ENCODE results near the gene GIN1. TPM values are rescaled to one million over a fixed set of nuclear protein-coding genes. Genes with fewer than 3 reads are reported as not detected.
"Not testable (repeated sequence)": the region's sequence is repeated elsewhere in the genome, so short reads cannot be mapped to it uniquely, and the experiment has no call there.

The GIN1 gene
- total RNA-seq, 1 donor from 2014 or later = 11.9 TPM

GRCh38 chr5:103109277-103109676 is 10.7 kb downstream of the GIN1 start:
- DNase-seq (ENCODE audit: low spot score) = no peak

GRCh38 chr5:103108086-103108485 is 11.9 kb downstream of the GIN1 start:
- no peak for DNase-seq (ENCODE audit: low spot score)

DNA sequence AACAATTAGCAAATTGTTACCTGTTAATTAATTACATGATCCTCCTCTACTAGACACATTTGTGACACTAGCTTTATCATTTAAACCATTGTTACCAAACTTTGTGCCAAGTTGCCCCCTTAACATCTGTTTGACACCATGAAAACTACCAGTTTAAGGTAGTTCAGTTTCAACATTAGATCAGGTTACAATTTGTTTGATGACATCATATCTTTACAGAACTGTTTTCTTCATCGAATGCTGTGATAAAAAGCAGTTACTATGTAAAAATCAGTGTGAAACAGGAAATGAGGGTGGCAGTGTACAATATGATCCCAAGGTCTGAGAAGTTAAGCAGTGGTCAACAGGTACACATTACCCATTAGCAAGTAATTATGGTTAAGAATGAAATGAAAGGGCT is 17.7 kb downstream of the GIN1 start:
- no peak for DNase-seq (ENCODE audit: low spot score)

GRCh38 chr5:103101079-103101750 is 18.7 kb downstream of the GIN1 start:
- no peak for DNase-seq (ENCODE audit: low spot score)

DNA sequence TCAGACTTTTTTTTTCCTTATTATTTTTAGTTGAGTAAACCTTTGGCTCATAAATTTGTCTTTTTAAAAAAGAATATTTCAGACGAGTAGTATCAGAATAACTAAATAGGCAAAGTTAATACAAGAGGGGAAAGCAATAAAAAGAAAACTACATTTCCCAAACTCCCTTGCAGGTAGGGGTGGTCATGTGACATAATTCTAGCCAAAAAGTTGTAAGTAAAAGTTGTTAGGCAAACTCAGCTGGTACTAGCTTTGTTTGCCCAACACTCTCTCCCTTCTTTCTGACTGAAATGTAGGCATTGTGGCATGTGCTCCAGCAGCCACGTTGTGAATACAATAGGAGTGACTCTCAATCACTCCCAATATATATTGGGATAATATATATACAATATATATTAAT is 20.9 kb downstream of the GIN1 start:
- no peak for DNase-seq (ENCODE audit: low spot score)

- no peak for DNase-seq (ENCODE audit: low spot score)
Observed at GRCh38 chr5:103094737-103095136, 25.2 kb downstream of the GIN1 start.

GRCh38 chr5:103093727-103094126 is 26.2 kb downstream of the GIN1 start:
- no peak for DNase-seq (ENCODE audit: low spot score)

GRCh38 chr5:103092676-103093075 is 27.3 kb downstream of the GIN1 start:
- DNase-seq (ENCODE audit: low spot score) = no peak

- DNase-seq (ENCODE audit: low spot score) = no peak
Observed at GRCh38 chr5:103090791-103091190, 29.1 kb downstream of the GIN1 start.

- DNase-seq (ENCODE audit: low spot score) = no peak
Observed at GRCh38 chr5:103089272-103089671, 30.7 kb downstream of the GIN1 start.

DNA sequence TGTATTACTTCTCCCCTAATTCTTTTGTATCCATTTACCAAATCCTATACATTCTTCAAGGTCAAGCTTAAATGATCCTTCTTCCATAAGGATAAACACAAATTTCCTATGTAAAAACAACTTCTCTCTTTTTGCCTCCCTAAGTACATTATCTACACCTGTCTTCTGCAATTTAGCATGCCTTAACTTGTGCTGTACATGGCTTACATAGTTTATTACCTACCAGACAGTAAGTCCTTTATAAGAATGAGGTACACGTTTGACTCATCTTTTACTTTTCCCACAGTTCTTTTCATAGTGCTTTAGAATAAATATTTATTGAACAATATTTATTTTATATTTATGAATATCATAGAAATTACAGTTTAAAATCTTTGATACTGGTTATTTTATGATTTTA is 33.4 kb downstream of the GIN1 start:
- no peak for DNase-seq (ENCODE audit: low spot score)

DNA sequence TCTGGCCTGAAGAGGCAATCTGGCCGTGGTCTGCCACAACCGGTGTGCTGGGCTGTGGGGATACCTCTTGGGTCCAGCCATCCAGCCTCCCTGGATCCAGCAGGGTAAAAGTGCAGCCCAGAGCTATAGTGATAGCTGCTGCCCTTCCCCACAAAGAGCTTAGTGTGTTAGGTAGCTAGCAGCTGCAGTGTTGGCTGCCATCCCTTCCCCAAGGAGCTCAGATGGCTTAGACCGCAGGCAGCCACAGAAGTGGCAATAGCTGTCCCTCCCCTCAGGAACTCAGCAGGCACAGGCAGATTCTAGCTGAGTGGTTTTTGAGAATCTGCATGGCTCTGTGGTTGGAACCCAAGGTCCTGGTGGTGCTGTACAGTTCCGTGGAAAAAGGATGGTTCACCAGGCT is 40.1 kb downstream of the GIN1 start:
- DNase-seq (ENCODE audit: low spot score) = no peak

DNA sequence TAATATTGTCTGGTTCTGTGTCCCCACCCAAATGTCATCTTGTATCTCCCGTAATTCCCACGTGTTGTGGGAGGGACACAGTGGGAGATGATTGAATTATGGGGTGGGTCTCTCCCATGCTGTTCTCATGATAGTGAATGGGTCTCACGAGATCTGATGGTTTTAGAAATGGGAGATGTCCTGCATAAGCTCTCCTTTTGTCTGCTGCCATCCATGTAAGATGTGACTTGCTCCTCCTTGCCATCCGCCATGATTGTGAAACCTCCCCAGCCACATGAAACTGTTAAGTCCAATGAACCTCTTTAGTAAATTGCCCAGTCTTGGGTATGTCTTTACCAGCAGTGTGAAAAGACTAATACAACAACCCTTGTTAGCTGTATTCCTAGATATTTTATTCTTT is 44.5 kb downstream of the GIN1 start:
- DNase-seq (ENCODE audit: low spot score) = no peak

DNA sequence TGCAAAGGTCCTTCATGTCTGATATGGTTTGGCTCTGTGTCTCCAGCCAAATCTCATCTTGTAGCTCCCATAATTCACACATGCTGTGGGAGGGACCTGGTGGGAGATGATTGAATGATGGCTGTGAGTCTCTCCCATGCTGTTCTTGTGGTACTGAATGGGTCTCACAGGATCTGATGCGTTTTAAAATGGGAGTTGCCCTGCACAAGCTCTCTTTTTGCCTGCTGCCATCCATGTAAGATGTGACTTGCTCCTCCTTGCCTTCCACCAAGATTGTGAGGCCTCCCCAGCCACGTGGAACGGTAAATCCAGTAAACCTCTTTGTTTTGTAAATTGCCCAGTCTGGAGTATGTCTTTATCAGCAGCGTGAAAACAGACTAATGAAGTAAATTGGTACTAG is 46.4 kb downstream of the GIN1 start:
- DNase-seq (ENCODE audit: low spot score) = not testable (repeated sequence)

- DNase-seq (ENCODE audit: low spot score) = no peak
Observed at GRCh38 chr5:103066326-103066725, 53.6 kb downstream of the GIN1 start.

GRCh38 chr5:103060424-103060954 is 59.4 kb downstream of the GIN1 start:
- DNase-seq (ENCODE audit: low spot score) = no peak

GRCh38 chr5:103059525-103059924 is 60.4 kb downstream of the GIN1 start:
- no peak for DNase-seq (ENCODE audit: low spot score)

DNA sequence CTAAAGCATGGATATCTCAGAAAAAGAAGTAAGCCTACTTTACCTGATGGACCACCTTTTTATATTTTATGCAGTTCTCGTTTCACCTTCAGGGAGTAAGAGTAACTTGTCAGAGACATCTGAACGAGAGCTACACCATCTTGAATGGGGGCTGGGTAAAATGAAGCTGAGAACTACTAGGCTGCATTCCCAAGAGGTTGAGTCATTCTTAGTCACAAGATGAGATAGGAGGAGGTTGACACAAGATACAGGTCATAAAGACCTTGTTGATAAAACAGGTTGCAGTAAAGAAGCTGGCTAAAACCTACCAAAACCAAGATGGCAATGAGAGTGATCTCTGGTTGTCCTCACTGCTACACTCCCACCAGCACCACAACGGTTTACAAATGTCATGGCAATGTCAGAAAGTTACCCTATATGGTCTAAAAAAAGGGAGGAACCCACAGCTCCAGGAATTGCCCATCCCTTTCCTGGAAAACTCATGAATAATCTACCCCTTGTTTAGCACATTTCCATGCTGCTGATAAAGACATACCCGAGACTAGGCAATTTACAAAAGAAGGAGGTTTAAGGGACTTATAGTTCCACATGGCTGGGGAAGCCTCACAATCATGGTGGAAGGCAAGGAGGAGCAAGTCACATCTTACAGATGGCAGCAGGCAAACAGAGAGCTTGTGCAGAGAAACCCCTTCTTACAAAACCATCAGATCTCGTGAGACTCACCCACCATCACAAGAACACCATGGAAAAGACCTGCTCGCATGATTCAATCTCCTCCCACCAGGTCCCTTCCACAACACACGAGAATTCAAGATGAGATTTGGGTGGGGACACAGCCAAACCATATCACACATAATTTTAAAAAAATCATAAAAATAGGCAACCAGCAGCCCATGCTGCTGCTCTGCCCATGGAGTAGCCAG is 62.5 kb downstream of the GIN1 start:
- no peak for DNase-seq (ENCODE audit: low spot score)

- DNase-seq (ENCODE audit: low spot score) = not testable (repeated sequence)
Observed at GRCh38 chr5:103046706-103047105, 73.2 kb downstream of the GIN1 start.

- DNase-seq (ENCODE audit: low spot score) = no peak
Observed at GRCh38 chr5:103041071-103041676, 78.8 kb downstream of the GIN1 start.

DNA sequence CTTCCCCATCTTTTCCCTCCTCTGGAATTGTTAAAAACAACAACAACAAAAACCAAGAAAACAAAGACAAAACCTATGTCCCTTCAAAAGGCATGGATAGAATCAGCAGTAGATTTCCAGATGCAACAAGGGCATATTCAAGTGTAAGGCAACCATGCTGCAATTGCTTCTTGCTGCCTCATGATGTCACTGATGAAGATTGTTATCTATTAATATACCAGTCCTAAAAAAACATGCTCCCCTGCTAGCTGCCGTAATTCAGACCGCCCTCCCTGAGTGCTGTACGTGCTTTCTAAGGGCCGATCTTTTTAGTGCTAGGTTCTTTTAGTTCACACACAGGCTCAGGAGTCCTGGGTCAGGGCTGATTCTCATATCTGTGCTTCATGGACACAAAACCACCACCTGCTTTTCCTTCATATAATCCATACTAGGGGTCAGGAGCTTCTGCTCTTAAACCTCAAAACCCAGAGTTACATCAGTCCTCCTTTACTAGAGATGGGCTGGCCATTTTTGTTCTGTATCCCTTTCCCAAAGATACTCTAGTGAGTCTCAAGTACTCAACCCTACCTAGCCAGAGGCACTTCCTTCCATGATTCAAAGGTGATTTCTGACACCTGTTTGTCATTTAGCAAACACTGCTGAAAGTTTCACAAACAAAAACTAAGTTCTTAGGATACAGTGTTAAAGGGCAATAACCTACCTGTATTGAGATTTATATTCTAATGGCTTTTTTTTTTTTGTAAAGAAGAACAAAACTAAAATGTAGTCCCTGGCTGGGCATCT is 82.1 kb downstream of the GIN1 start:
- no peak for DNase-seq (ENCODE audit: low spot score)

- no peak for DNase-seq (ENCODE audit: low spot score)
Observed at GRCh38 chr5:103036601-103037000, 83.3 kb downstream of the GIN1 start.
